ENCODE data around the gene POLR2F.

POLR2F gene

GRCh38 chr22:37982938-37983859 lies 29.7 kb downstream of the POLR2F start:
- DNase-seq, result no peak

- DNase-seq, result no peak
Measured at GRCh38 chr22:37983860-37984791, 30.6 kb downstream of the POLR2F start, which contains the start of gene SOX10. SOX10 (minus strand) TSS chr22:37984555; CDS start chr22:37983784, 771 bp downstream.

- no peak for DNase-seq
Measured at GRCh38 chr22:37985050-37985585, 31.6 kb downstream of the POLR2F start.

GRCh38 chr22:37985751-37986281 lies 32.3 kb downstream of the POLR2F start:
- no peak for DNase-seq

- no peak for DNase-seq
Measured at GRCh38 chr22:37986371-37986770, 32.9 kb downstream of the POLR2F start.

GRCh38 chr22:37989146-37990045 lies 35.9 kb downstream of the POLR2F start:
- no peak for DNase-seq

GRCh38 chr22:37990301-37990700 lies 36.8 kb downstream of the POLR2F start:
- DNase-seq, result no peak

GRCh38 chr22:37990862-37991261 lies 37.4 kb downstream of the POLR2F start:
- no peak for DNase-seq

- DNase-seq, result no peak
Measured at GRCh38 chr22:37991731-37992442, 38.4 kb downstream of the POLR2F start.

- DNase-seq, result no peak
Measured at GRCh38 chr22:37994049-37994448, 40.5 kb downstream of the POLR2F start.

- DNase-seq, result no peak
Measured at GRCh38 chr22:37994982-37995381, 41.5 kb downstream of the POLR2F start.

- no peak for DNase-seq
Measured at GRCh38 chr22:37995460-37995859, 42.0 kb downstream of the POLR2F start.

GRCh38 chr22:37996079-37996478 lies 42.6 kb downstream of the POLR2F start:
- no peak for DNase-seq

GRCh38 chr22:37996515-37997246 lies 43.2 kb downstream of the POLR2F start:
- DNase-seq, result no peak

- DNase-seq, result no peak
Measured at GRCh38 chr22:37998543-37998942, 45.0 kb downstream of the POLR2F start.

GRCh38 chr22:37999236-37999635 lies 45.7 kb downstream of the POLR2F start:
- DNase-seq, result no peak

GRCh38 chr22:37999640-38000272 lies 46.3 kb downstream of the POLR2F start:
- DNase-seq, result no peak

- DNase-seq, result no peak
Measured at GRCh38 chr22:38005943-38006342, 52.4 kb downstream of the POLR2F start.

GRCh38 chr22:38006906-38007305 lies 53.4 kb downstream of the POLR2F start:
- DNase-seq, result no peak

- DNase-seq, result no peak
Measured at GRCh38 chr22:38007330-38007902, 53.9 kb downstream of the POLR2F start.

Data from NCI-H1105 treated with DMSO at 0.1 percent for 48 hours (cell line).